Panc1 (cell line): Measurements from ENCODE around the gene EAF2. TPM values are rescaled to one million over a fixed set of nuclear protein-coding genes. Genes with fewer than 3 reads are reported as not detected.

Source experiments
- ATAC-seq: fragments of 200-7000 bp; cut with Tn5 transposase; 2 replicates; pipeline ENCODE4 v1.9.1; 2020; ENCODE audit warnings: mild to moderate bottlenecking, moderate library complexity
- BruUV-seq: library from RNA; stranded (reverse); fragments of 400-500 nt; replicated peaks from 2 replicates; lab custom pipeline; 2021; lab: Mats Ljungman, UMichigan
- CTCF ChIA-PET: fragments of 300-600 bp; sonication (Branson Sonifier 250); formaldehyde crosslinking; loops from one replicate; lab custom pipeline; 2022; ENCODE audit warnings: antibody characterized with exemption; lab: Charles Lee
- POLR2A ChIA-PET: fragments of 300-600 bp; sonication (Branson Sonifier 250); formaldehyde crosslinking; loops from one replicate; lab custom pipeline; 2022; ENCODE audit warnings: antibody characterized with exemption; lab: Charles Lee
- DNase-seq: peaks from one replicate; pipeline ENCODE4 v3.0.0-alpha.2; 2010; ENCODE audit warnings: low read depth, low spot score
- H3K27ac ChIP-seq: 2 replicates; pipeline ENCODE4 v1.5.1; 2011; ENCODE audit warnings: mild to moderate bottlenecking, low read length, inconsistent platforms
- H3K27me3 ChIP-seq: fragments of 200-500 bp; sonication (Bioruptor generic); 2 replicates; pipeline ENCODE4 v1.6.0; 2014; ENCODE audit warnings: low read length, inconsistent platforms; ENCODE audit not compliant: control insufficient read depth, insufficient read depth
- H3K36me3 ChIP-seq: fragments of 200-500 bp; sonication (Bioruptor generic); 2 replicates; pipeline ENCODE4 v1.5.1; 2014; ENCODE audit warnings: inconsistent platforms, mild to moderate bottlenecking, low read length, moderate library complexity; ENCODE audit not compliant: control insufficient read depth, insufficient read depth
- H3K4me1 ChIP-seq: 2 replicates; pipeline ENCODE4 v1.5.1; 2011; ENCODE audit warnings: inconsistent platforms, mild to moderate bottlenecking, low read length, moderate library complexity; ENCODE audit not compliant: control insufficient read depth, insufficient read depth
- H3K4me3 ChIP-seq, 2 experiments: 2 replicates each; pipeline ENCODE4 v1.5.1; 2011 to 2012; ENCODE audit warnings: low read depth in 2 of 2, low read length in 2 of 2, mild to moderate bottlenecking in 2 of 2, inconsistent platforms in 1 of 2, moderate library complexity in 1 of 2
- H3K9me3 ChIP-seq: fragments of 200-500 bp; sonication (Bioruptor generic); 2 replicates; pipeline ENCODE4 v1.5.1; 2014; ENCODE audit warnings: low read depth, mild to moderate bottlenecking, inconsistent platforms, low read length, moderate library complexity; ENCODE audit not compliant: control insufficient read depth, insufficient read depth
- POLR2AphosphoS5 ChIP-seq: IDR thresholded peaks from 2 replicates; pipeline ENCODE4 v1.6.1; 2012; ENCODE audit warnings: mild to moderate bottlenecking, low read depth, low read length, moderate library complexity
- SIN3A ChIP-seq: IDR thresholded peaks from 2 replicates; pipeline ENCODE4 v1.6.1; 2012; ENCODE audit warnings: low read depth, mild to moderate bottlenecking, low read length, moderate library complexity, borderline replicate concordance; ENCODE audit not compliant: insufficient read depth
- TCF7L2 ChIP-seq: IDR thresholded peaks from 2 replicates; pipeline ENCODE4 v1.6.1; 2011; ENCODE audit warnings: mild to moderate bottlenecking, low read depth, low read length, inconsistent platforms
- in situ Hi-C: cut with HindIII; loops from 2 replicates; pipeline ENCODE4 v1.10.0; 2016; ENCODE audit warnings: low sequenced_read_pairs, low pct_unique_long_range_greater_than_20kb
- intact Hi-C: fragments of 100-400 bp; cut with micrococcal nuclease; formaldehyde crosslinking; loops from one replicate; pipeline ENCODE4 v1.10.0; 2022; ENCODE audit not compliant: unreplicated experiment
- total RNA-seq: library from RNA; stranded (reverse); gene quantifications from one replicate; pipeline ENCODE4 v1.2.1, GENCODE V29; 2021; ENCODE audit not compliant: unreplicated experiment
- TF ChIP-seq, protein P1 (sequence below): fragments of 450-650 bp; IDR thresholded peaks from 2 replicates; pipeline ENCODE4 v1.5.1; 2017; ENCODE audit warnings: mild to moderate bottlenecking
- TF ChIP-seq, protein P2 (sequence below), 2 experiments: IDR thresholded peaks; 2 replicates each; pipeline ENCODE4 v1.6.1; 2011 to 2012; ENCODE audit warnings: low read depth in 2 of 2, control low read depth in 1 of 2, low read length in 1 of 2, mild to moderate bottlenecking in 1 of 2, moderate library complexity in 1 of 2; ENCODE audit not compliant: insufficient read depth in 1 of 2

EAF2 gene
- total RNA-seq, 1 experiment from 2014 or later = 5.3 TPM

DNA sequence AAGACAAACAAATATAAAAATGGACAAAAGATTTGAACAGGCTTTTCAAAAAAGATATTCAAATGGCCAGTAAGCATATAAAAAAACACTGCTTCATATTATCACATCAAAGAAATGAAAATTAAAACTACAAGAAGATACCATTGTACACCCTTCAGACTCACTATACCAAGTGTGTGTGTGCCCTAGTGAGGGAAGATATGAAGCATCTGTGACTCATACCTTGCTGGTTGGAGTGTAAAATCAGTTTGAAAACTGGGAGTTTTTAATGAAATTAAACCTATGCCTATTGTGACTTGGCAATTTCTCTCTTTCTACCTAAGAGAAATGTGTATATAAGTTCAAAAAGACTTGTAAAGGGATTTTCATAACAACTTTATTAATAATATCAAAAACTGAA is 35.7 kb downstream of the EAF2 start:
- TF ChIP-seq SIN3A = no peak
- ChIA-PET CTCF (no interaction called here), POLR2A (no interaction called here)
- intact Hi-C loops = no loop called here
- no peak for ATAC-seq
- H3K27ac ChIP-seq = no peak overlapping the region
- no peaks in the 10 kb centered on the region for H3K4me1 ChIP-seq
- DNase-seq = no peak
- no TSS peak for BruUV-seq
- in situ Hi-C loops = no loop called here
- H3K9me3 ChIP-seq = no peaks in the 10 kb centered on the region
- H3K4me3 ChIP-seq = no peak overlapping the region
- no peaks in the 10 kb centered on the region for H3K27me3 ChIP-seq
- H3K36me3 ChIP-seq = no peaks in the 10 kb centered on the region

DNA sequence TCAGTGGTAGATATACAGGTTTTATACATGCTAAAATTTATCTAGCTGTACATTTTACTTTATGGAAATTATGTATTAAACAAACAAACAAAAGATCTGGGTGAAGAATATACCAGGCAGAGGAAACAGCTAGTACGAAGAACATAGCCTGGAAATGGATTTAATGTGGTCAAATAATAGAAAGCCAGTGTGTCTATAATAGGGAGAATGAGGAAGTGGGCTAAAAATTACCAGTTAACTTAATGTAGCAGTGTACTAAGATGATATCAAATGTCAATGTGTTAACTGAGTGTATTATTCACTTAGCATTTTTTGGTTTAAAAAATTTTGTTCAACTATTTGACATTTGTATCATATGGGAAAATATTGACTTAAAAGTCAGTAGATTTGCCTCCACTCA is 36.4 kb downstream of the EAF2 start:
- Histone ChIP-seq H3K27ac (no peak overlapping the region), H3K27me3 (no peaks in the 10 kb centered on the region), H3K4me3 (no peak overlapping the region), H3K9me3 (no peaks in the 10 kb centered on the region), H3K4me1 (no peaks in the 10 kb centered on the region), H3K36me3 (no peaks in the 10 kb centered on the region)
- intact Hi-C loops = no loop called here
- TF ChIP-seq TCF7L2 (no peak), POLR2AphosphoS5 (no peak)
- TF ChIP-seq, protein P1, sequence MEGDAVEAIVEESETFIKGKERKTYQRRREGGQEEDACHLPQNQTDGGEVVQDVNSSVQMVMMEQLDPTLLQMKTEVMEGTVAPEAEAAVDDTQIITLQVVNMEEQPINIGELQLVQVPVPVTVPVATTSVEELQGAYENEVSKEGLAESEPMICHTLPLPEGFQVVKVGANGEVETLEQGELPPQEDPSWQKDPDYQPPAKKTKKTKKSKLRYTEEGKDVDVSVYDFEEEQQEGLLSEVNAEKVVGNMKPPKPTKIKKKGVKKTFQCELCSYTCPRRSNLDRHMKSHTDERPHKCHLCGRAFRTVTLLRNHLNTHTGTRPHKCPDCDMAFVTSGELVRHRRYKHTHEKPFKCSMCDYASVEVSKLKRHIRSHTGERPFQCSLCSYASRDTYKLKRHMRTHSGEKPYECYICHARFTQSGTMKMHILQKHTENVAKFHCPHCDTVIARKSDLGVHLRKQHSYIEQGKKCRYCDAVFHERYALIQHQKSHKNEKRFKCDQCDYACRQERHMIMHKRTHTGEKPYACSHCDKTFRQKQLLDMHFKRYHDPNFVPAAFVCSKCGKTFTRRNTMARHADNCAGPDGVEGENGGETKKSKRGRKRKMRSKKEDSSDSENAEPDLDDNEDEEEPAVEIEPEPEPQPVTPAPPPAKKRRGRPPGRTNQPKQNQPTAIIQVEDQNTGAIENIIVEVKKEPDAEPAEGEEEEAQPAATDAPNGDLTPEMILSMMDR = no peak
- DNase-seq = no peak
- in situ Hi-C loops = no loop called here
- BruUV-seq = no TSS peak
- CTCF ChIA-PET = no interaction called here
- no peak for ATAC-seq
- POLR2A ChIA-PET = no interaction called here

DNA sequence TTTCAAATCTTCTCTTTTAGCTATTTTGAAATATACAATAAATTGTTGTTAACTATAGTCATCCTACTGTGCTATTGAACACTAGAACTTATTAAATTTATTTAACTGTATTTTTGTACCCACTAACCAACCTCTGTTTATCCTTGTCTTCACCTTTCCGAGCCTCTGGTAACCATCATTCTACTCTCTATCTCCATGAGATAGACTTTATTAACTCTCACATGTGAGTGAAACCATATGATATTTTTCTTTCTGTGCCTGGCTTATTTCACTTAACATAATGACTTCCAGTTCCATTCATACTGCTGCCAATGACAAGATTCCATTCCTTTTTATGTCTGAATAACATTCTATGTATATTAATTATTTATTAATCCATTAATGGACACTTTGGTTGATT is 43.4 kb downstream of the EAF2 start:
- in situ Hi-C loops = no loop called here
- DNase-seq (no peak), ATAC-seq (no peak)
- TF ChIP-seq POLR2AphosphoS5 (no peak), SIN3A (no peak), TCF7L2 (no peak)
- TF ChIP-seq, protein P2, sequence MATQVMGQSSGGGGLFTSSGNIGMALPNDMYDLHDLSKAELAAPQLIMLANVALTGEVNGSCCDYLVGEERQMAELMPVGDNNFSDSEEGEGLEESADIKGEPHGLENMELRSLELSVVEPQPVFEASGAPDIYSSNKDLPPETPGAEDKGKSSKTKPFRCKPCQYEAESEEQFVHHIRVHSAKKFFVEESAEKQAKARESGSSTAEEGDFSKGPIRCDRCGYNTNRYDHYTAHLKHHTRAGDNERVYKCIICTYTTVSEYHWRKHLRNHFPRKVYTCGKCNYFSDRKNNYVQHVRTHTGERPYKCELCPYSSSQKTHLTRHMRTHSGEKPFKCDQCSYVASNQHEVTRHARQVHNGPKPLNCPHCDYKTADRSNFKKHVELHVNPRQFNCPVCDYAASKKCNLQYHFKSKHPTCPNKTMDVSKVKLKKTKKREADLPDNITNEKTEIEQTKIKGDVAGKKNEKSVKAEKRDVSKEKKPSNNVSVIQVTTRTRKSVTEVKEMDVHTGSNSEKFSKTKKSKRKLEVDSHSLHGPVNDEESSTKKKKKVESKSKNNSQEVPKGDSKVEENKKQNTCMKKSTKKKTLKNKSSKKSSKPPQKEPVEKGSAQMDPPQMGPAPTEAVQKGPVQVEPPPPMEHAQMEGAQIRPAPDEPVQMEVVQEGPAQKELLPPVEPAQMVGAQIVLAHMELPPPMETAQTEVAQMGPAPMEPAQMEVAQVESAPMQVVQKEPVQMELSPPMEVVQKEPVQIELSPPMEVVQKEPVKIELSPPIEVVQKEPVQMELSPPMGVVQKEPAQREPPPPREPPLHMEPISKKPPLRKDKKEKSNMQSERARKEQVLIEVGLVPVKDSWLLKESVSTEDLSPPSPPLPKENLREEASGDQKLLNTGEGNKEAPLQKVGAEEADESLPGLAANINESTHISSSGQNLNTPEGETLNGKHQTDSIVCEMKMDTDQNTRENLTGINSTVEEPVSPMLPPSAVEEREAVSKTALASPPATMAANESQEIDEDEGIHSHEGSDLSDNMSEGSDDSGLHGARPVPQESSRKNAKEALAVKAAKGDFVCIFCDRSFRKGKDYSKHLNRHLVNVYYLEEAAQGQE (IDR thresholded peaks at IDR 0.05; ENCODE audit: insufficient read depth in 1 of 2, low read depth in 2 of 2, low read length in 1 of 2) = no peak
- TF ChIP-seq, protein P1 = no peak
- Histone ChIP-seq H3K9me3 (no peaks in the 10 kb centered on the region), H3K4me3 (no peak overlapping the region), H3K4me1 (no peaks in the 10 kb centered on the region), H3K36me3 (no peaks in the 10 kb centered on the region), H3K27ac (no peak overlapping the region), H3K27me3 (no peaks in the 10 kb centered on the region)
- ChIA-PET CTCF (no interaction called here), POLR2A (no interaction called here)
- intact Hi-C loops = no loop called here
- BruUV-seq = no TSS peak
